Stimulated activated naive B cell treated with anti-CD40 and anti-IgM and Interleukin-4, amounts not matched to agents 10 μg/mL and 1 μg/mL and 100 μg/mL, for 72 hours (primary cell): ENCODE data around the gene TP53TG5.

Experiments used
- ATAC-seq, 2 donors: fragments of 150-1000 bp; cut with Tn5 transposase; replicated peaks; 2 replicates each; pipeline ENCODE4 v1.10.0; 2021; ENCODE audit warnings: moderate library complexity in 1 of 2
- DNase-seq: peaks from one replicate; pipeline ENCODE4 v3.0.0; 2021
- H3K27ac Mint-ChIP-seq: one replicate; pipeline ENCODE4 v1.8.0; 2022; ENCODE audit warnings: mild to moderate bottlenecking, mixed read lengths
- H3K27me3 Mint-ChIP-seq, 2 donors: one replicate each; pipeline ENCODE4 v1.8.0; 2022; ENCODE audit warnings: mixed read lengths in 2 of 2
- H3K36me3 Mint-ChIP-seq, 2 donors: one replicate each; pipeline ENCODE4 v1.8.0; 2022; ENCODE audit warnings: mixed read lengths in 2 of 2, mild to moderate bottlenecking in 1 of 2
- H3K4me1 Mint-ChIP-seq, 2 donors: one replicate each; pipeline ENCODE4 v1.8.0; 2022; ENCODE audit warnings: mixed read lengths in 2 of 2, mild to moderate bottlenecking in 1 of 2
- H3K4me3 Mint-ChIP-seq, 2 donors: one replicate each; pipeline ENCODE4 v1.8.0; 2022; ENCODE audit warnings: mild to moderate bottlenecking in 2 of 2, mixed read lengths in 2 of 2, moderate library complexity in 1 of 2
- H3K9me3 Mint-ChIP-seq, 2 donors: one replicate each; pipeline ENCODE4 v1.8.0; 2022; ENCODE audit warnings: mixed read lengths in 2 of 2, mild to moderate bottlenecking in 1 of 2

Gene TP53TG5

DNA sequence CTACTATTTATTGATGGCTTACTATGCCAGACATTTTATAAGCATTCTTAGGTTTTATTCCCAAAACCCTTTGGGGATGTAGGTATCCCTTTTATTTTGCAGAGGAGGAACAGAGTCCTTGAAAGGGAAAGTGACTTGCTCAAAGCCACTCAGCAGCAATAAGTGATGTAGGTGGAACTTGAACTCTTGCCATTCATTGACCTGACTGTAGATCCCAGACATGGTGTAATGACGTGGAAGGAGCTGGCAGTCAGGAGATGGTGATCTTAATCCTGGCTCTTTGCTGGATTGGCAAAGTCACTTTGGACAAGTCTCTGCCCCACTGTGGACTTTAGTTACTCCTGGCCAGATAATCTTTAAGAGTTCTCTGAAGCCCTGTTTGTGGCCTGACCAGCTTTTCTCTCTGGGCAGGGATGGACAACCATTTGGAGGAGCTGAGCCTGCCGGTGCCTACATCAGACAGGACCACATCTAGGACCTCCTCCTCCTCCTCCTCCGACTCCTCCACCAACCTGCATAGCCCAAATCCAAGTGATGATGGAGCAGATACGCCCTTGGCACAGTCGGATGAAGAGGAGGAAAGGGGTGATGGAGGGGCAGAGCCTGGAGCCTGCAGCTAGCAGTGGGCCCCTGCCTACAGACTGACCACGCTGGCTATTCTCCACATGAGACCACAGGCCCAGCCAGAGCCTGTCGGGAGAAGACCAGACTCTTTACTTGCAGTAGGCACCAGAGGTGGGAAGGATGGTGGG is 31.6 kb upstream of the TP53TG5 start:
- no peak for ATAC-seq
- no peaks in the 10 kb centered on the region for H3K9me3 Mint-ChIP-seq
- peaks cover 20 to 34% of the 10 kb centered on the region in 2 donors for H3K4me1 Mint-ChIP-seq
- no peak overlapping the region for H3K27ac Mint-ChIP-seq
- H3K27me3 Mint-ChIP-seq = peaks cover 0 to 2% of the 10 kb centered on the region in 2 donors
- peaks cover 19 to 22% of the 10 kb centered on the region in 2 donors for H3K36me3 Mint-ChIP-seq
- H3K4me3 Mint-ChIP-seq = no peak overlapping the region
- DNase-seq = no peak

DNA sequence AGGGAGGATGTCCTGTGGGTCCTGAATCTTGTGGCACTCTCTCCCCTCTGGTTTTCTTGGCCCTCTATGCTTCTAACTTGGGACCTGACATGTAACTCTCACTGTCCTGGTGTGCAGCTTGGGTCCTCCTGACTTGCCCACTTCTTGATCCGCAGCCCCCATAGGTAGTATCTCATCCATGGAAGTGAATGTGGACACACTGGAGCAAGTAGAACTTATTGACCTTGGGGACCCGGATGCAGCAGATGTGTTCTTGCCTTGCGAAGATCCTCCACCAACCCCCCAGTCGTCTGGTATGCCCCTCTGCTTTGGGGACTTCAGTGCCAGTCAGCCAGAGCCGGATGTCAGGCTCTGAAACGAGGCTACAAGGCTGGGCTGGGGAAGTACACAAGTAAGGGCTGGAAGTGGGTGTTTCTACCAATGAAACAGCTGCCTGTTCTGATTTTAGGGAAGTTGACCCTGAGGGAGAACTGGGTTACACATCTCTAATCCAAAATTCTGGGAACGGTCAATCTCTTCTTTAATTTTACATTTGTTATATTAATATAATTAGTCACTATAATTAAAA is 30.6 kb upstream of the TP53TG5 start:
- ATAC-seq = peak; percentile 65 to 77
- Mint-ChIP-seq H3K27me3 (peaks cover 0 to 4% of the 10 kb centered on the region in 2 donors), H3K4me1 (peaks cover 21 to 37% of the 10 kb centered on the region in 2 donors), H3K27ac (peak overlapping the region; percentile 69), H3K4me3 (peak overlapping the region in 1 of 2 donors; percentile 60), H3K36me3 (peaks cover 19 to 22% of the 10 kb centered on the region in 2 donors), H3K9me3 (no peaks in the 10 kb centered on the region)
- no peak for DNase-seq

DNA sequence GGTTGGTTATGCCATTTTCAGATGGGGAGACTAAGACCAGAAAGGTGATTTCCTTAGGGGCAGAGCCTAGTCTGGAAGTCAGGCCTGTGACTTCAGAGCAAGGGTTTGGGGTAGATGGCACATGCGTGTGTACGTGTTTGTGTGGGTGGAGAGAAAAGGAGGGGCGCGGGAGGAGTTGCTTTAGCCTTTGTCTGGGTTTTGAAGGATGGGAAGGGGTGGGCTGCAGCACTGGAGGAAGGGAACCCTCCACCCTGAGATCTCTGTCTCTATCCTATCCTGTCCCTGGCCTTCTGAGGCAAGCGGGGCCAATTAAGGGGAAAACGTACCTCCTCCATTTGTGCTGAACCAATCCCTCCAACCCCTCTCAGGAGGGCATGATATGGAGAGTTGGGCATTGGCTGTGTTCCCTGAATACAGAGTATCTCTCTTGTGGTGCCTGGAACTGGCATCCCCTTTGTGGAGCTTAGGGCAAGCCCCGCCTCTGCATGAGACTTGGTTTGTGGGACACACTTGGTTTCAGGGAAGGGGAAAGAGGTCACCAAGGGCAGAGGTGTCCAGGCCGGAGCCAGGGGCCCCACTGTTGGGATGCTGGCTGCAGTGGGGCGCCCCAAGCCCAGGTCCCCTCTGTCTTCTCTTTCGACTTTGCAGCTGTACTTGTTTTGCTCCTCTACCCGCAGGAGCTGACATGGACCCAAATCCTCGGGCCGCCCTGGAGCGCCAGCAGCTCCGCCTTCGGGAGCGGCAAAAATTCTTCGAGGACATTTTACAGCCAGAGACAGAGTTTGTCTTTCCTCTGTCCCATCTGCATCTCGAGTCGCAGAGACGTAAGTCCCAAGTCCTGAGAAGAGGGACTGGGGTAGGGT is 29.9 kb upstream of the TP53TG5 start, which contains the start of gene DBNDD2:
Gene DBNDD2 (plus strand): TSS at position 507 of the 863 bp plus-strand sequence. CDS start 179 bp downstream, at position 686.
- peak within 1 kb of the TSS; percentile 85 to 91 for H3K4me3 Mint-ChIP-seq
- ATAC-seq = peak; percentile 5 to 25
- no peak for DNase-seq
- H3K27me3 Mint-ChIP-seq = peaks cover 6 to 9% of the 10 kb centered on the region in 2 donors
- peak within 1 kb of the TSS; percentile 84 for H3K27ac Mint-ChIP-seq
- H3K36me3 Mint-ChIP-seq = peaks cover 23 to 26% of the 10 kb centered on the region in 2 donors
- peaks cover 21 to 42% of the 10 kb centered on the region in 2 donors for H3K4me1 Mint-ChIP-seq
- H3K9me3 Mint-ChIP-seq = no peaks in the 10 kb centered on the region

DNA sequence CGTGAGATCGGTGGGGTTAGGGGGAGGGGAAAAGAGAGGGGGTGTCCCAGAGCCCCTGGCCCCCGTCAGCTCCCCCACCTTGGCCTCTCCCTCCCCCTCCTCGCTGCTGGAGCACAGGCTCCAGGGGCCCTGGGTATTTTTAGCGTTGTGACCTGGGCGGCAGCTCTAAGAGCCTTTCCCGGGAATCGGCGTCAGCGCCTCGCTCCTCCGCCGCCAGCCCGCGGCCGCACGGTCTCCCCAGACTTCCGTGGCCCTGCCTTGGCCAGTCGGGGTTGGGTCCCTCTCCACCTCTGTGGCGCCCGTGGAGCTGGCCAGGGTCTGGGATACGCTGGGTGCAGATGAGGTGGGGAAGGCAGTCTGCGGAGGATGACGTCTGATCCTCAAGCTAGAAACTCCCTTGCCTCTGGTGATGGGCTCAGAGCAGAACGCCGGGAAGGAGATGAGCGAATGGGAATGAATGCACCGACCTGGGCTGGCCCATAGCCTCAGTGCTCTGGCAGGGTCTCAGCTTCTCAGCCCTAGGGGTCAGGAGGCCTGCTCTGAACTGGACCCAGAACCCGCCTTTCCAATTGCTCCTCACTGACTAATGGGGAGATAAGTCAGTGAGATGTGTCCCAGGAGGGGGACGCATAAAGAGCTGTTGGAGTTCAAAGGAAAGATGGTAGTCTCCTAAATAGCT is 29.1 kb upstream of the TP53TG5 start:
- H3K4me3 Mint-ChIP-seq = peak overlapping the region; percentile 85 to 91
- H3K27ac Mint-ChIP-seq = peak overlapping the region; percentile 84
- H3K4me1 Mint-ChIP-seq = peaks cover 21 to 42% of the 10 kb centered on the region in 2 donors

DNA sequence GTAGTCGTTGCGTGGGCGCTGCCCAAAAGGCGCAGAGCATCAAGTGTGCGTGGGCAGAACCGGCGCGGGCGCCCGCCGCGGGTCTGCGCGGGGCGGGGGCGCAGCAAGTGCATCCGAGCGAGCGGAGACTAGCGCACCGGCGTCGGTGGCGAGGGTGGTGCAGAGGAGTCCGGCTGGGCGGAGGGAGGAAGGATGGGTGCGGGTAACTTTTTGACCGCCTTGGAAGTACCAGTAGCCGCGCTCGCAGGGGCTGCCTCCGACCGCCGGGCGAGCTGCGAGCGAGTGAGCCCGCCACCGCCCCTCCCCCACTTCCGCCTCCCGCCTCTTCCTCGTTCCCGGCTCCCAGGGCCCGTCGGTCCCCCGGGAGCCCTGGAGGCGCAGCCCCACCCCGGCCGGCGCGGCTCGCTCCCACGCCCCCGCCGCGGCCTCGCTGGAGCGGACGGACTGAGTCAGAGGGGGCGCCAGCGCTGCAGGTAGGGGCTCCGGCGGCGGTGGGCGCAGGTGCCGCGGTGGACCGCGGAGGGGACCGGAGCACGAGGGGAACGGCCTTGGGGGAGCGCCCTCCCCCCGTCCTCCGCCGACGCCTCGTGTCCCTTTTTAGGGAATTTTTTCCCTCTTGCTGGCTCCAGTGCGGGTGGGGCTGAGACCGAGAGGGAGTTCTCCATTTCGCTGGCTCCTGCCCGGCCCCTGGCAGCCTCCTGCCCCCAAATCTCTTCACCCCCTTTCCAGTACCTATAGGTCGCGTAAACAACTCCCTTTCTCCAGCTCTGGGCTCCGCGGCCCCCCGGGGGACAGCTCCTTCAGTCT is 28.3 kb upstream of the TP53TG5 start:
- Mint-ChIP-seq H3K9me3 (peaks cover 5 to 6% of the 10 kb centered on the region in 2 donors), H3K4me1 (peaks cover 25 to 42% of the 10 kb centered on the region in 2 donors), H3K36me3 (peaks cover 30 to 31% of the 10 kb centered on the region in 2 donors), H3K27ac (peak overlapping the region; percentile 84), H3K27me3 (peaks cover 6 to 9% of the 10 kb centered on the region in 2 donors), H3K4me3 (peak overlapping the region; percentile 85 to 91)
- ATAC-seq (peak; percentile 49 to 52), DNase-seq (peak; percentile 27)

More for the DNA sequence above, 29.1 kb upstream of the TP53TG5 start:
- H3K9me3 Mint-ChIP-seq = peaks cover 0 to 2% of the 10 kb centered on the region in 2 donors
- DNase-seq = no peak
- peaks cover 26 to 31% of the 10 kb centered on the region in 2 donors for H3K36me3 Mint-ChIP-seq
- ATAC-seq = peak; percentile 4 to 12
- H3K27me3 Mint-ChIP-seq = peaks cover 6 to 9% of the 10 kb centered on the region in 2 donors

DNA sequence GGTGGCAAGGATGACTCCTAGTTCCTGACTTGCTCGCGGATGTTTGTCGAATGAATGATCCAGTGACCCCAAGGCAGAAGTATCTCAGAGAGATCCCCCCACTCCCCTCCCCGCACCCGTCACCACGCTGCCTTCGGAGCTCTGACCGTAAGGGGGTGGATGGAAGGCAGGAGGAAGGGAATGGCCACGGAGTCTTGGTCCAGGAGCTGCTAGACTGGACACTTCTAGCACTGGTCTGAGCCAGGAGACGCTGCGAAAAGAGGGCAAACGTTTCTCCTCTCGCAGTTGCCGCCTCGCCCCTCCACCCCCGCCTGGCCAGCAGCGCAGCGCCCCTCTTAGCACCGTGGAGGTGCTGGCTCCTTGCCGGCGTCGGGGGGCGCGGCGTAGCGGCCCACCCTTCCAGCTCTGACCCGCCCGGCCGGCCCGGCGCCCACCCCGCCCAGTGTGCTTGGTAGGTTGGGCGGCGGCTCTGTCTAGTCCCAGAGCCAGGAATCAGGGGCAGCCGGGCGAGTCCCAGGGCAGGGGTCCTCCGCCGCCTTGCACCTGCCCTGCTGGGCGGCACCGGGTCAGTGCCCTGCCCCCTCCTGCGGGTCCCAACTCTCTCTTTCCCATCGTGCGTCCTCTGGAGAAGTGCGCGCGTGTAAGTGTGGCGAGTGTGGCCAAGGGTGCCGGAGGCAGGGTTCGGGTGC is 27.6 kb upstream of the TP53TG5 start:
- peaks cover 6 to 9% of the 10 kb centered on the region in 2 donors for H3K27me3 Mint-ChIP-seq
- peaks cover 25 to 42% of the 10 kb centered on the region in 2 donors for H3K4me1 Mint-ChIP-seq
- H3K9me3 Mint-ChIP-seq = peaks cover 6 to 8% of the 10 kb centered on the region in 2 donors
- DNase-seq (no peak), ATAC-seq (peak; percentile 23 to 32)
- H3K36me3 Mint-ChIP-seq = peaks cover 27 to 30% of the 10 kb centered on the region in 2 donors
- peak overlapping the region; percentile 80 to 91 for H3K4me3 Mint-ChIP-seq
- H3K27ac Mint-ChIP-seq = peak overlapping the region; percentile 69

- ATAC-seq (no peak), DNase-seq (no peak)
- Mint-ChIP-seq H3K27ac (no peak overlapping the region), H3K36me3 (peaks cover 30 to 33% of the 10 kb centered on the region in 2 donors), H3K27me3 (peaks cover 6 to 9% of the 10 kb centered on the region in 2 donors), H3K9me3 (peaks cover 14 to 16% of the 10 kb centered on the region in 2 donors), H3K4me1 (peaks cover 25 to 42% of the 10 kb centered on the region in 2 donors), H3K4me3 (peak overlapping the region; percentile 80 to 91)
Observed at GRCh38 chr20:45404438-45404837, 26.3 kb upstream of the TP53TG5 start.

DNA sequence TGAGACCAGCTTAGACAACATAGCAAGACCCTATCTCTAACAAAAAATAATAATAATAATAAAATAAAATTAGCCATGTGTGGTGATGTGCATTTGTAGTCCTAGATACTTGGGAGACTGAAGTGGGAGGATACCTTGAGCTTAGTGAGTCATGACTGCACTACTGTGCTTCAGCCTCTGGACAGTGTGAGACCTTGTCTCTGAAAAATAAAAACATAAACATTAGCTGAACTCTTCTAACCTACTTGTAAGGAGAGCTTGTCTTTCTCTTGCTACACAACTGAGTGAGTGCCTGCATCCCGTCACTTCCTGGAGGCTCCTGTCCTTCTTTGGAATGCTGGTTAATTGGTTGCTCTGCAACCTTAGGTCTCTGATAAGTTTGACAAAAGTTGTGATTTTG is 24.8 kb upstream of the TP53TG5 start:
- Mint-ChIP-seq H3K4me3 (no peak overlapping the region), H3K36me3 (peaks cover 39 to 41% of the 10 kb centered on the region in 2 donors), H3K4me1 (peaks cover 16 to 31% of the 10 kb centered on the region in 2 donors), H3K27ac (no peak overlapping the region), H3K9me3 (peaks cover 19 to 20% of the 10 kb centered on the region in 2 donors), H3K27me3 (peaks cover 6 to 9% of the 10 kb centered on the region in 2 donors)
- no peak for ATAC-seq
- no peak for DNase-seq

DNA sequence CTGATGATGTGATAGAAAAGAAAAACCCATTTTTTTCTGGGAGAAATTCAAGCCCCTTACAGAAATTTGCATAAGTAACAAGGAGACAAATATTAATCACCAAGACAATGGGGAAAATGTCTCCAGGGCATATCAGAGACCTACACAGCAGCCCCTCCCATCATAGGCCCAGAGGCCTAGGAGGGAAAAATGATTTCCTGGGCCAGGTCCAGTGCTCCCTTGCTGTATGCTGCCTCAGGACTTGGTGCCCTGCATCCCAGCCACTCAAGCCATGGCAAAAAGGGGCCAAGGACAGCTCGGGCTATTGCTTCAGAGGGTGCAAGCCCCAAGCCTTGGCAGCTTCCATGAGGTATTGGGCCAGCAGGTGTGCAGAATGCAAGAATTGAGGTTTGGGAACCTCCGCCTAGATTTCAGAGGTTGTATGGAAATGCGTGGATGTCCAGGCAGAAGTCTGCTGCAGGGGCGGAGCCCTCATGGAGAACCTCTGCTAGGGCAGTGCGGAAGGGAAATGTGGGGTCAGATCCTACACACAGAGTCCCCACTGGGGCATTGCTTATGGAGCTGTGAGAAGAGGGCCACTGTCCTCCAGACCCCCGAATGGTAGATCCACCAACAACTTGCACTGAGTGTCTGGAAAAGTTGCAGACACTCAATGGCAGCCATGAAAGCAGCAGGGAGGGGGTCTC is 22.4 kb upstream of the TP53TG5 start:
- DNase-seq (no peak), ATAC-seq (no peak)
- peaks cover 6 to 15% of the 10 kb centered on the region in 2 donors for H3K4me1 Mint-ChIP-seq
- H3K27me3 Mint-ChIP-seq = peaks cover 6 to 9% of the 10 kb centered on the region in 2 donors
- H3K36me3 Mint-ChIP-seq = peaks cover 45 to 46% of the 10 kb centered on the region in 2 donors
- H3K9me3 Mint-ChIP-seq = peaks cover 19 to 20% of the 10 kb centered on the region in 2 donors
- H3K27ac Mint-ChIP-seq = no peak overlapping the region
- H3K4me3 Mint-ChIP-seq = no peak overlapping the region

DNA sequence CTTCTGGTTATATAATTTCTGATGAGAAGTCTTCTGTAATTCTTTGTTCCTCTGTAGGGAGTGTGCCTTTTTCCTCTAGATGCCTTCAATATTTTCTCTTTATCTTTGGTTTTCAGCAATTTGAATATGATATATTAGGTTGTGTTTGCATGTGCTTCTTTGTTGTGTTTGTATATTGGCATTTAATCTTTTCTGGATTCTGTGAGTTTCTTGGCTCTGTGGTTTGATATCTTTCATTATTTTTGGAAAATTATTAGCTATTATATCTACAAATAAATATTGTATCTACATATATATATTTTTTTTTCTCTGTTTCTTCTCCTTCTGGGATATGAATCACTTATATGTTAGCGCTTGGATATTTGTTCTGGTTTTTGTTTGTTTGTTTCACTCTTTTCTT is 20.9 kb upstream of the TP53TG5 start:
- H3K27me3 Mint-ChIP-seq = peaks cover 5 to 6% of the 10 kb centered on the region in 2 donors
- H3K4me1 Mint-ChIP-seq = peaks cover 4 to 6% of the 10 kb centered on the region in 2 donors
- H3K9me3 Mint-ChIP-seq = peaks cover 19 to 20% of the 10 kb centered on the region in 2 donors
- DNase-seq = no peak
- ATAC-seq = no peak
- H3K27ac Mint-ChIP-seq = no peak overlapping the region
- no peak overlapping the region for H3K4me3 Mint-ChIP-seq
- peaks cover 53 to 55% of the 10 kb centered on the region in 2 donors for H3K36me3 Mint-ChIP-seq

DNA sequence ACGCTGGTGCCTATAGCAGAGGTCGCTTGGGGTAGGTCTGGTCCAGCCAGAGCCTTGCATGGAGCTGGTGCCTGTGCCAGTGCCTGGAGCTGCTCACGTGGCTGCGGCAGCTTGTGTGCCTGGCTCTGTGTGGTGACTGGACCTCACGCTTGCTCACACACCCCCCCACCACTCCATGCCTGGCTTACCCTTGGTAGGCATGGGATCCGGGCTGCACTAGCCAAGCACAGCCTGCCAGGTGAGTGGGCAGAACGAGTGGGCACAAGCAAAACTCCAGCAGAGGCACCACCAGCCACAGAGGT is 16.9 kb upstream of the TP53TG5 start:
- ATAC-seq = no peak
- Mint-ChIP-seq H3K27me3 (no peaks in the 10 kb centered on the region), H3K4me3 (no peak overlapping the region), H3K4me1 (peaks cover 4% of the 10 kb centered on the region in 2 donors), H3K36me3 (peaks cover 28 to 37% of the 10 kb centered on the region in 2 donors), H3K9me3 (peaks cover 9 to 13% of the 10 kb centered on the region in 2 donors), H3K27ac (no peak overlapping the region)
- no peak for DNase-seq
